WERI-Rb-1 (cell line): ENCODE results near the gene ZNF593.

Experiments
- DNase-seq: peaks from one replicate; pipeline ENCODE4 v3.0.0-alpha.2; 2020
- H3K27ac ChIP-seq: fragments of 250-450 bp; sonication (Bioruptor Pico); 2 replicates; pipeline ENCODE4 v1.5.1; 2020; ENCODE audit warnings: mild to moderate bottlenecking, moderate library complexity
- H3K27me3 ChIP-seq: fragments of 250-450 bp; sonication (Bioruptor Pico); 2 replicates; pipeline ENCODE4 v1.5.1; 2021; ENCODE audit warnings: mild to moderate bottlenecking, low read depth, moderate library complexity; ENCODE audit not compliant: insufficient read depth, severe bottlenecking
- H3K36me3 ChIP-seq: fragments of 250-450 bp; sonication (Bioruptor Pico); 2 replicates; pipeline ENCODE4 v1.5.1; 2020; ENCODE audit warnings: mild to moderate bottlenecking, moderate library complexity
- H3K4me3 ChIP-seq: 2 replicates; pipeline ENCODE4 v1.5.1; 2011; ENCODE audit warnings: low read depth, mild to moderate bottlenecking, control low read depth, low read length
- H3K9me3 ChIP-seq: fragments of 250-450 bp; sonication (Bioruptor Pico); 2 replicates; pipeline ENCODE4 v1.5.1; 2021; ENCODE audit warnings: mild to moderate bottlenecking, moderate library complexity; ENCODE audit not compliant: severe bottlenecking
- TF ChIP-seq, protein P1 (sequence below): IDR thresholded peaks from 2 replicates; pipeline ENCODE4 v1.5.1; 2011; ENCODE audit warnings: low read depth, mild to moderate bottlenecking, control low read depth, inconsistent platforms, low read length

ZNF593 gene

DNA sequence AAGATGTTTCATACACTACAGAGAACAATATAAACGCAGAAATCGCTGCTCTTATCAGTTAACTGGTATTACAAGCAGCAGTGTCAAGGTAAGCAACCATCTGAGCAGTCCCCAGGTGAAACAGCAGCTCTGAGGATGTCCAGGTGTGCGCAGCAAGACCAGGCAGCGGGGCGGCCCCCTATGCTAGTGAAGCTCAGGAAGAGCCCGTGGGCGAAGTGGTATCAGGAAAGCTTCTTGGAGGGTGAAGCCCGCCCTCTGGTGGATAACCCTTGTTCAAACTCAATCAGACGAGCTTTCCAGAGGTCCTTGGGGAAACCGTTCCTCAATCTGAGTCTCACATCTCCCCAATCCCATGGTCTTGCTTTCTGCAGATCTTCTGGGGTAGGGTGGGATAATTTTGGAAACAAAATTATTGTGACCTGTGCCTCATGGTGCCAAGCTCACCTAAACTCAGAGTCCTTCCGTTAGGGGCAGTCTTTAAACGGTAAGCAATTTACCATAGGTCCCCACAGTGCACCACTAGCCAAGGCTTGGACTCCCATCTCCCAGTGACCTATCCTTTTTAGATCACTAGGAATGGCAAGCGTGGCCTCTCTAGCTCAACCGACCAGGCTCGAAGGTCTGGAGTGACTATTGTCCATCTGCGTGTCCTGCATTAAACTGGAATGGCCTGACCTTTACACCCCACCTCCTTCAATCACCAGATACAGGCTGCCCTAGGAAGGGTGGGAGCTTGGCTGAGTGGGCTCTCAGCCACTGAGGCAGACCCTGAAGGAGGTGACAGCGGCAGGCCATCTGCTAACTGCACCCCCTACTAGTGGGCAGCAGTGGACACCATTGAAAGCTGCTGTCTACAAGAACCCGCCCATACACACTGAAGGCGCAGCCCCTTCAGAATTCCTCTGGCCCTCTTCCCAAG, 24.4 kb upstream of the ZNF593 start:
- Histone ChIP-seq H3K9me3 (no peaks in the 10 kb centered on the region), H3K27me3 (no peaks in the 10 kb centered on the region)
- peak; percentile 84 for DNase-seq

DNA sequence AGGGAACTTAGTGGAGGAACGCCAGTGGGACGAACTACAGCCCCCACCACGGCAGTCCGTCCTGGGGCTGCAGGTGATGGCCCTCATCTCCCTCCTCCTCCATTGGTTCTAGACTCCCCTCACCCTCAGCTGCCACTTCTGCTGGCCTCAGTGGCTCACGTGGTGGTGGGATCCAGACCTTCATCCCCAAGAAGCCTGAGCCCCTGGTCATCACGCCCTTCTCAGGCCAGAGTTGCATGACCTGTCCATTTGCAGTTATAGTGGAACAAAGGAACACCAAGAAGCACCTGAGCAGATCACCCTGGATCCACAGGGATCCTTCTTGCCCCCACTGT, 23.8 kb upstream of the ZNF593 start:
- no peaks in the 10 kb centered on the region for H3K36me3 ChIP-seq
- no peak overlapping the region for H3K27ac ChIP-seq
- no peak overlapping the region for H3K4me3 ChIP-seq
- DNase-seq = no peak
- H3K9me3 ChIP-seq = no peaks in the 10 kb centered on the region
- TF ChIP-seq, protein P1, sequence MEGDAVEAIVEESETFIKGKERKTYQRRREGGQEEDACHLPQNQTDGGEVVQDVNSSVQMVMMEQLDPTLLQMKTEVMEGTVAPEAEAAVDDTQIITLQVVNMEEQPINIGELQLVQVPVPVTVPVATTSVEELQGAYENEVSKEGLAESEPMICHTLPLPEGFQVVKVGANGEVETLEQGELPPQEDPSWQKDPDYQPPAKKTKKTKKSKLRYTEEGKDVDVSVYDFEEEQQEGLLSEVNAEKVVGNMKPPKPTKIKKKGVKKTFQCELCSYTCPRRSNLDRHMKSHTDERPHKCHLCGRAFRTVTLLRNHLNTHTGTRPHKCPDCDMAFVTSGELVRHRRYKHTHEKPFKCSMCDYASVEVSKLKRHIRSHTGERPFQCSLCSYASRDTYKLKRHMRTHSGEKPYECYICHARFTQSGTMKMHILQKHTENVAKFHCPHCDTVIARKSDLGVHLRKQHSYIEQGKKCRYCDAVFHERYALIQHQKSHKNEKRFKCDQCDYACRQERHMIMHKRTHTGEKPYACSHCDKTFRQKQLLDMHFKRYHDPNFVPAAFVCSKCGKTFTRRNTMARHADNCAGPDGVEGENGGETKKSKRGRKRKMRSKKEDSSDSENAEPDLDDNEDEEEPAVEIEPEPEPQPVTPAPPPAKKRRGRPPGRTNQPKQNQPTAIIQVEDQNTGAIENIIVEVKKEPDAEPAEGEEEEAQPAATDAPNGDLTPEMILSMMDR = no peak
- H3K27me3 ChIP-seq = no peaks in the 10 kb centered on the region

More for the DNA sequence above, 24.4 kb upstream of the ZNF593 start:
- no peak overlapping the region for H3K27ac ChIP-seq
- H3K36me3 ChIP-seq = no peaks in the 10 kb centered on the region
- TF ChIP-seq, protein P1 = peak; percentile 82
- no peak overlapping the region for H3K4me3 ChIP-seq

DNA sequence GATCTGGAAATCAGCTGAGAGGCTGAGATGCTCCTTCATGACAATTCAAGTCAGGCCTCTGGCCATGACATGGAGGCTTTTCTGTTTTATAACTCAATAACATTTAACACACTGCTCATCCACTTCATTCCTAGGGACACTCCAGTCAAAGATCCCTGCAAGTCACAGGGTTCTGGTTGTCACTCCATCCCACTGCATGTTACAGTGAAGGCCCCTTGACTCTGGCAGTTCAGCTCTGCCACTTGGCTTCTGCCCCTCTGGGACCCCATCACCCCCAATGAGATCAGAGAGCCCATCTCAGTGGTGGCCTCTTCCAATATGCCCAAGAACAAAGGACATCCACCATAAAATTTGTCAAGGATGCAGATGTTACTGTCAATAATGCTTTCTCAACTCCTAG, 20.8 kb upstream of the ZNF593 start:
- TF ChIP-seq, protein P1 = no peak
- Histone ChIP-seq H3K9me3 (no peaks in the 10 kb centered on the region), H3K4me3 (no peak overlapping the region), H3K36me3 (no peaks in the 10 kb centered on the region), H3K27ac (no peak overlapping the region), H3K27me3 (no peaks in the 10 kb centered on the region)
- DNase-seq = no peak

DNA sequence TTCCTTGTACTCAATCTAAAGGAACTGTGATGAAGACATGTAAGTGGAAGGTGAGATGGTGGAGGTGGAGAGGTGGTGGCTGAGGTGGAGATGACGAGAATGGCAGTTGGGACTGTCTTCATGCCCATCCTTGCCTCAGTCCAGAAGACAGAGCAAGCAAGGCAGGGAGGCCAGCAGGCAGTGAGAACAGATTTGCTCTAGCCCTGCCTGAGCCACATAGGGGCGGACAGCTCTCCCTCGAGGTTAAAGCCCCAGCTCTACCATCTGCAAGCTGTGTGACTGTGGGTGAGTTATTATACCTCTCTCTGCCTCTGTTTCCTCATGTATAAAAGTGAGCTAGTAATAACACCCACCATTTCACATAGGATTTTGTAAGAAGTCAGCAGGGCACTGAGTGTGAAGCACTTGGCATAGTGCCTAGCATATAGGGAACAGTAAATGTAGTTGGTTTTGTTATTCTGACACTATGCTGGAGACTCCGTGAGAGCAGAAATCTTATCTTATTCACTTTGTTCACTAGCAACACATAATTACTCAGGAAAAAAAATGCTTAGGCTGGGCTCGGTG, 15.7 kb upstream of the ZNF593 start:
- TF ChIP-seq, protein P1 = no peak

DNA sequence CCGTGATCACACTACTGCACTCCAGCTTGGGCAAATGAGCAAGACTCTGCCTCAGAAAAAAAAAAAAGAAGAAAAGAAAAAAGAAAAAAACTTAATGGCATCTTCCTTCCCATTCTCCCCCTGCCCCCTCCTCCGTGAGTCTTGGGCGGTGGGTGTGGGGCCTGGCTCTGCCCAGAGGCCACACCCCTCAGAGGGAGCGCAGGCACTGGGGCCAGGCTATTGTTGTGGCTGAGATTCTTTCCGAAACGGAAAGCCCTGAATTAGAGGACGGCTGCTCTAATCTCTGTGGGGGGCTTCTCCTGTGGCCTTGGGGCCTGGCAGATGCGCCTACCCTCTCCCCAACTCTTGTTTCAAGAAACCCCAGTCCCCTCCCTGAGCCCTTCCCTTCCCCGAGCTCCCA, 15.0 kb upstream of the ZNF593 start:
- Histone ChIP-seq H3K36me3 (no peaks in the 10 kb centered on the region), H3K9me3 (no peaks in the 10 kb centered on the region), H3K27ac (no peak overlapping the region), H3K27me3 (no peaks in the 10 kb centered on the region), H3K4me3 (no peak overlapping the region)
- DNase-seq = no peak
- TF ChIP-seq, protein P1 = no peak

More for the DNA sequence above, 15.7 kb upstream of the ZNF593 start:
- Histone ChIP-seq H3K4me3 (no peak overlapping the region), H3K27ac (no peak overlapping the region), H3K9me3 (no peaks in the 10 kb centered on the region), H3K27me3 (no peaks in the 10 kb centered on the region), H3K36me3 (no peaks in the 10 kb centered on the region)
- no peak for DNase-seq
